ENCODE results near the gene CEP41. TPM values are rescaled to one million over a fixed set of nuclear protein-coding genes. Genes with fewer than 3 reads are reported as not detected.

CEP41 gene
- total RNA-seq, 1 donor from 2014 or later, result 4.7 TPM

- Histone ChIP-seq H3K27ac (no peak overlapping the region), H3K36me3 (no peaks in the 10 kb centered on the region), H3K9me3 (no peaks in the 10 kb centered on the region), H3K27me3 (no peaks in the 10 kb centered on the region), H3K4me3 (peak overlapping the region; percentile 41 to 53), H3K4me1 (peaks cover 32% of the 10 kb centered on the region)
- TF ChIP-seq POLR2AphosphoS5 (IDR thresholded peaks at IDR 0.05; ENCODE audit: insufficient read depth in 1 of 2, low read depth in 1 of 2), result no peak
- TF ChIP-seq POLR2A (IDR thresholded peaks at IDR 0.05), result no peak
- TF ChIP-seq CTCF (IDR thresholded peaks at IDR 0.05), result no peak
- DNase-seq (ENCODE audit: extremely low spot score in 2 of 2), result no peak
- intact Hi-C loops (cut with DNase I), result no loop called here
Measured at GRCh38 chr7:130486954-130487436, 46.2 kb upstream of the CEP41 start.

GRCh38 chr7:130486114-130486953 is 45.5 kb upstream of the CEP41 start:
- Histone ChIP-seq H3K9me3 (no peaks in the 10 kb centered on the region), H3K27ac (no peak overlapping the region), H3K4me1 (peaks cover 28% of the 10 kb centered on the region), H3K4me3 (peak overlapping the region; percentile 41 to 53), H3K27me3 (no peaks in the 10 kb centered on the region), H3K36me3 (no peaks in the 10 kb centered on the region)
- TF ChIP-seq POLR2A (IDR thresholded peaks at IDR 0.05) (no peak), POLR2AphosphoS5 (IDR thresholded peaks at IDR 0.05; ENCODE audit: insufficient read depth in 1 of 2, low read depth in 1 of 2) (peak in 1 of 2 donors; percentile 20), CTCF (IDR thresholded peaks at IDR 0.05) (peak in 1 of 3 experiments; percentile 35)
- intact Hi-C loops (cut with DNase I), result no loop called here
- no peak for DNase-seq (ENCODE audit: extremely low spot score in 2 of 2)

- no peak for DNase-seq (ENCODE audit: extremely low spot score in 2 of 2)
- intact Hi-C loops (cut with DNase I), result no loop called here
- TF ChIP-seq POLR2AphosphoS5 (IDR thresholded peaks at IDR 0.05; ENCODE audit: insufficient read depth in 1 of 2, low read depth in 1 of 2) (no peak), CTCF (IDR thresholded peaks at IDR 0.05) (no peak), POLR2A (IDR thresholded peaks at IDR 0.05) (no peak)
- H3K4me1 ChIP-seq, result peaks cover 22% of the 10 kb centered on the region
- no peaks in the 10 kb centered on the region for H3K9me3 ChIP-seq
- H3K4me3 ChIP-seq, result peak overlapping the region; percentile 41 to 53
- no peak overlapping the region for H3K27ac ChIP-seq
- H3K27me3 ChIP-seq, result no peaks in the 10 kb centered on the region
- H3K36me3 ChIP-seq, result no peaks in the 10 kb centered on the region
Measured at GRCh38 chr7:130485734-130486113, 44.9 kb upstream of the CEP41 start.

GRCh38 chr7:130483031-130483430 is 42.2 kb upstream of the CEP41 start:
- intact Hi-C loops (cut with DNase I), result loop anchor here (5.0 kb wide), 1 partner anchor 694 kb away; no protein-coding TSS in a partner anchor
- Histone ChIP-seq H3K36me3 (no peaks in the 10 kb centered on the region), H3K4me3 (no peak overlapping the region), H3K27ac (no peak overlapping the region), H3K4me1 (peaks cover 12% of the 10 kb centered on the region), H3K27me3 (no peaks in the 10 kb centered on the region), H3K9me3 (no peaks in the 10 kb centered on the region)
- no peak for DNase-seq (ENCODE audit: extremely low spot score in 2 of 2)
- TF ChIP-seq POLR2AphosphoS5 (IDR thresholded peaks at IDR 0.05; ENCODE audit: insufficient read depth in 1 of 2, low read depth in 1 of 2) (no peak), CTCF (IDR thresholded peaks at IDR 0.05) (no peak), POLR2A (IDR thresholded peaks at IDR 0.05) (no peak)

GRCh38 chr7:130481898-130482297 is 41.1 kb upstream of the CEP41 start:
- Histone ChIP-seq H3K4me3 (no peak overlapping the region), H3K36me3 (no peaks in the 10 kb centered on the region), H3K27ac (no peak overlapping the region), H3K27me3 (no peaks in the 10 kb centered on the region), H3K4me1 (peaks cover 9% of the 10 kb centered on the region), H3K9me3 (no peaks in the 10 kb centered on the region)
- intact Hi-C loops (cut with DNase I), result loop anchor here (5.0 kb wide), 1 partner anchor 695 kb away; no protein-coding TSS in a partner anchor
- DNase-seq (ENCODE audit: extremely low spot score in 2 of 2), result no peak
- TF ChIP-seq CTCF (IDR thresholded peaks at IDR 0.05) (no peak), POLR2A (IDR thresholded peaks at IDR 0.05) (no peak)

All from vagina (tissue), 2 donors.